ENCODE results near the gene PLAC9.

PLAC9 gene

DNA sequence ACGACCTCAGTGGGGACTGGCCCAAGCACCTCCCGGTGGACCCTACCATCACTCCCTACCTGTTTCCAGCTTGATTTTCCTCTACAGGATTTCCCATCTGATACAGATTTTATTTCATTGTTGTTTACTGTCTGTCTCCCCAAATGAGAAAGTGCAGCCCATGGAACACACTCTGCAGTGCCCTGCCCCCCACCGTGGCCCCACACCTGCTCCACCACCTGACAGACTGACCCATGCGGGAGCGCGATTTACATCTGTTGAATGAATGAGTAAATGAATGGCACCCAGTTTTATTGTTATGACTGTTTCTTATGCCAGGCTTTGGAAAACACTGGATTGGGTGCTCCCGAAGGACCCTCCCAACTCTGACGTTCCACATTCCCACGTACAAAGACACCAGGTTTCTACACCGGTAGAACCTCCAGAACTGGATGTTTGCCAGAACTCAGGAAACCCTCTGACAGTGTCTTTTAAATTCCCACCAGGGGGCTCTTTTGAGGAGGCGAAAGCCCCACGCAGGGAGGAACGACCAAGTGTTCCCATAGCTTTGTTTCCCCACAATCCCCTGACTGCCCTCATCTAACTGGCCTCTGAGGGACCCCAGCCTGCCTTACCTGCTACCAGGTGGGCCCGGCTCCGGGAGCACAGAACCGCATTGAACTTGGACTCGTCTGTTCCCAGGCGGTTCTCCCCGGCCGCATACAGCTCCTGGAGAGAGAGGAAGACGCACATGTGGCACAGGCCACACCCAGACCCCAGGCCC lies 29.0 kb downstream of the PLAC9 start:
- DNase-seq = no peak

GRCh38 chr10:80163741-80164341 lies 31.3 kb downstream of the PLAC9 start:
- no peak for DNase-seq

GRCh38 chr10:80164596-80164995 lies 32.1 kb downstream of the PLAC9 start:
- DNase-seq = no peak

DNA sequence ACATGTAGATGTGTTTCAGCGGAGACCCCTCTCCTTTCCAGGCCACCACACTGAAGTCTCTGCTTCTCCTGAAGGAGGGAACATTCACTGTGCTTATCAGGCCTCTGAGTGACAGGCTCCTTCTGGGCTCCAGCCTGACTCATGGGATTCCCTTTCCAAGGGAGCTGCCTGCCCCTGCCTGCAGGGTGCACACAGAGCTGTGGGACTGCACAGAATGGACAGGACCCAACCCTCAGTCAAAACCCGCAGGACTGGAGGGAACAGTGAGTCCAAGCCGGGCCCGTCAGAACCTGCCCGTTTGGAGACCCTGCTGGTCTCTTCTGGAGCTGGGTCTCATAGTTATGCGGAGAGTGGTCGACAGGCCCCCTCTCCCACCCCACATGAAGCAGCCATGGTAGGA lies 32.6 kb downstream of the PLAC9 start:
- DNase-seq = no peak

DNA sequence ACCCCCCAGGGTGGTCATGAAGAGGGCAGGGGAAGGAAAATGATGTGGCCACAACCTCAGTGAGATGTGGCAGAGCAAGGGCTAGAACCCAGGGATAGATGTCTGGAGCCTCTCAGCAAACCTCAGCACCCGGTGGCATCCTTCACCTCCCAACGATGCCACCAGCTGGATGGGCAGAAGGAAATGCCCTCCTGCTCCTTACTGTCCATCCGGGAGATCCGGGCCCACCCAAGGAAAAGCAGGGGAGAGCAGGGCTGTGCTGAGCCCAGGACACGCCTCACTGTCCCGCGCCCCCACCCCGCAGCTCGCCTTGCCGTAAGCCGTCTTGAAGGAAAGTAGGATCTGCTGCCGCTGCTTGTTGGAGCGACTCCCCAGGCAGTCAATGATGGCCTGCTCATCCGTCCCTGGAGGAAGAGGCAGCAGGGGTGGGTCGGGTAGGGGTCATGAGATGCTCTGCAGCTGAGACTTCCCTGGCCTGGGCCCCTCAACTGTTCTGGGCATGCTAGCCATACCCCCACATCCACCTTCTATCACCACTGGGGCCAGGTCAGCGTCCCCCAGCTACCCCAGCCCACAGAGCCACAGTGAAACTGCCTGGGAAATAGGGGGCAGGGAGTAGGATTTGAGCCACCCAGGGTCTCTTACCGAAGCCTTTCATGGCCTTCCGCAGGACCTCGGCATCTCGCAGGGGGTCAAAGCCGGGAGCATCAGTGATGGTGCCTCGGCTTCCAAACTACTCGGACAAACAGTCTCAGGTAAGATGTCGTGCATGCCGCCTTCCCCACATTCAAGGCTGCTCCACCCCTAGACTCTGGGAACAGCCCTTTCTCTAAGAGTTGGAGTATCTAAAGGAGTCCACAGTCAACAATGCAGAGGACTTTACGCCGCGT lies 34.3 kb downstream of the PLAC9 start:
- DNase-seq = no peak

DNA sequence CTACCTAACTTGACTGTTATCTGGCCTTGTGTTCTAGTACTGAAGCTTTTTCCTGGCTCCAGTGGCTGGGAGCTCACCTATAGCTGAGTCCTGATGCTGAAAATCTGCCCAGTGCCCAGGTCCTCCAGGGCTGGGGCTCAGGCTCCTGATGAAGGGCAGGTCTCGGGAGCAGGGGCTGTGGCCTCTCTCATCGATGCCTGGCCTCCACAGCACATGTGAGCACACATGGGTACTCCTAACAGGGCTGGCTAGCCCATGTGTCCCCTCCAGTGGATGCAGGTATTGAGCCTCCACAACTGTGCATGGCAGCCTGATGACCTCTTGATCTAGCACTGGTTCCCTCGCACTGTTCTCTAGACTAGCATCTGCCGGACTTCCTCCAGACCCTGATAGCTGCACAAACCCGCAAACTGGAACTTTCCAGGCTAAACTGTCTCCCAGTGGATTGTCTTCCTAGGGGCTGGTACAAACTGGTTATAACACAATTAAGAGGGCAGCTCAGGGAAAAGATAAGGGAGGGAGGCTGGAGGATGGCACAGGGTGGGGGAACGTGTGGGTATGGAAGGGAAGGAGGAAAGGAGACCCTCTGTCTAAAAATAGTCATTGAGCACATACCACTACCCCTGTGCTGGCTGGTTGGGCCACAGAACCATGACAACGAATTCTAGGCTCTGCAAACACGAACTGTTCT lies 35.1 kb downstream of the PLAC9 start:
- no peak for DNase-seq

DNA sequence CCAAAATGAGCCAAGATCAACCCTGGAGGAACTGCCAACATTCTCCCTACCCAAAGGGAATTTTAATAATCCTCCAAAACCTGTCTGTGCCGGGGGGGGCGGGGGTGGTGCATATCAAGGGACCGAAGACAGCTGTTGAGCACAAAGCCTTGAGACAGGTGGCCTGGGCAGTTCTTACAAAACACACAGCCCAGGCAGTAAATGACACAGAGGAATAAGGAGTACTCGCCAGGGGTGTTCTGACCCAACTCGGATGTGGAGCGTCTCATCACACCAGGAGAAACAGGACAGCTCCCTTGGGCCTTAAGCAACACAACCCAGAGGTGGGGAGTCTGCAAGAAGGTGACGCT lies 35.6 kb downstream of the PLAC9 start:
- DNase-seq = no peak

GRCh38 chr10:80168679-80169380 lies 36.3 kb downstream of the PLAC9 start:
- no peak for DNase-seq

- DNase-seq = no peak
Measured at GRCh38 chr10:80170026-80170425, 37.5 kb downstream of the PLAC9 start.

GRCh38 chr10:80170641-80171040 lies 38.1 kb downstream of the PLAC9 start:
- no peak for DNase-seq

- no peak for DNase-seq
Measured at GRCh38 chr10:80171248-80171660, 38.7 kb downstream of the PLAC9 start.

DNA sequence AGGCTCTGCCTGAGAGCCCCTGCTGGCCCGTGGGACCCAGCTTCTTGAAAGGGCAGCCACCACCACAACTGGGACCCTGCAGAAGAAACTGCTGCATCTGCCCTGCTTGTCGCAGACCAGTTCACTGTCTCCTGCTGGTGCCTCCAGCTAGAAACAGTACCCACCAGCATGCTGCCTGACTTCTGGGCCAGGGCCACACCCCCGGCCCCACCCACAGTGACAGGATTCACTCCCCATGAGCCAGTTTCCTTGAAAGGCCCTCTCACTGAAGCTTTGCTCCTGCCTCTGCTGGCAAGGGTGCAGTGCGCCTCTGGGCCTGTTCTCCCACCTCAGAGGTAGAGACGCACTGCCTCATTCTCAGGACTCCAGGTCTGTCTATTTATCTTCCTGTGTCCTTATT lies 40.4 kb downstream of the PLAC9 start:
- DNase-seq = no peak

- DNase-seq = no peak
Measured at GRCh38 chr10:80173466-80173865, 40.9 kb downstream of the PLAC9 start.

DNA sequence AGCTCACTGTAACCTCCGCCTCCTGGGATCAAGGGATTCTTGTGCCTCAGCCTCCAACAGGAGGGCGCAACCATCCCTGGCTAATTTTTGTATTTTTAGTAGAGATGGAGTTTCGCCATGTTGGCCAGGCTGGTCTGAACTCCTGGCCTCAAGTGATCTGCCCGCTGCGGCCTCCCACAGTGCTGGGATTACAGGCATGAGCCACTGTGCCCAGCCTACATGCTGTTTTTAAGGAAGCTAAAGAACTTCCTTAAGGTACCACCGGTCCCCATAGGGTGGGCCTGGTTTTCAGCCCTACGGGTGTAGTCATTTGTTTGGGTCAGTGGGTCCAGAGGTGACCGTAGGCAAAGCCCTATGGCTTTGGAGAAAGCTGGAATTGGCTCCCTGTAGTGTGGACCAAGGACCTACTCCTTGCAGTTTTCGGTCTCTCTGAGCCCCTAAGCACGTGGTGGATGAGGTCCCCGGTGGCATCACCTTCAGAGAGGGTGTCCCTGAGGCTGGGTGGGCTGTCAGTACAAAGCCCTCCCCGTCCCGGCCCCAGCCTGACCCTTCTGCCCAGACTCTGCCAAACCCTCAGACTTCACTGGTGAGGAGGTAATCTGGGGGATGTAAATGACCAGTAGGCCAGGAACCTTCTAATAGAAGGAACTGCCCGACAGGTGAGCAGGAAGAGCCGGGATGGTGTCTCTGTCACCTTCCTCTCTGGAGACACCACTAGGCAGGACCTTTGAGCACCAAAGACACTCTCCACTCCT lies 42.3 kb downstream of the PLAC9 start:
- DNase-seq = no peak

DNA sequence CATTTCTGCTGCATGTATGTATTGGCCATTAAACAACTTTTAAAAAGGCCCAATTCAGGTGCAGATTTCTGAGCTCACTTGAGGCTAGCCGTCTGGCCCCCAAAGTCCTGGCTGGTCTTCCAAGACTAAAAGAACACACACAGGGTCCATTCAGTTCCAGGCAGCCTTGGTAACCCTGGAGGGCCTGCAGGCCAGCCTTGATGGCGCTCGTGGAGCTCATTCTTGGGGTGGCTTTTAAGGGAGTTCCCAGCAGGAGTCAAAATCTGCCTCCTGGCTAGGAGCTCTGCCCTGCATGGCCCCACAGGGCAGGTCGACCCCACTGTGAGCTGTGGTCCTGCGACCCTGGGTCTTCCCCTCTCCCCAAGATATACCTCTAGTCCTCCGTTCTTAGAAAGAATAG lies 44.0 kb downstream of the PLAC9 start:
- no peak for DNase-seq

- DNase-seq = no peak
Measured at GRCh38 chr10:80177781-80178636, 45.5 kb downstream of the PLAC9 start.

GRCh38 chr10:80182986-80183385 lies 50.5 kb downstream of the PLAC9 start:
- DNase-seq = no peak

DNA sequence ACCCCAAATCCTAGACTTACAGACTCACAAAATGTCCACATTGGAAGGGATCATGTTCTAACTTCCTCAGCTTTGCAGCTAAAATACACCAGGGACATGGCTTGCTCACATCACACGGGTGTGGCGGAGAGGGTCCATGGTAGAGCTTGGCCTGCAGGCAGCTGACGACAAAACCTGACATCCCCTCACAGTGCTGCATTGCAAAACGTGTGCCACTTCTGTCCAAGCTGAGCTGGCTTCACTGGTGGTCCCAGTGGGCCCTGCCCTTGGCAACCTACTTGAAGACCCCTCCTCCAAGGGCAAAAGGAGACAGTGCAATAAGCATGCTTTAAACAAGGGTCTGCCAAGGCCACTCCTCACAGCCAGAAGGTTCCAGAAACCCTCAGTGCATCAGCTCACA lies 50.9 kb downstream of the PLAC9 start:
- DNase-seq = no peak

GRCh38 chr10:80184291-80184690 lies 51.8 kb downstream of the PLAC9 start:
- no peak for DNase-seq

- no peak for DNase-seq
Measured at GRCh38 chr10:80185578-80186299, 53.2 kb downstream of the PLAC9 start.

Data from right forelimb (tissue), 1 donor.